ENCODE results near the gene CPNE8.

The CPNE8 gene

DNA sequence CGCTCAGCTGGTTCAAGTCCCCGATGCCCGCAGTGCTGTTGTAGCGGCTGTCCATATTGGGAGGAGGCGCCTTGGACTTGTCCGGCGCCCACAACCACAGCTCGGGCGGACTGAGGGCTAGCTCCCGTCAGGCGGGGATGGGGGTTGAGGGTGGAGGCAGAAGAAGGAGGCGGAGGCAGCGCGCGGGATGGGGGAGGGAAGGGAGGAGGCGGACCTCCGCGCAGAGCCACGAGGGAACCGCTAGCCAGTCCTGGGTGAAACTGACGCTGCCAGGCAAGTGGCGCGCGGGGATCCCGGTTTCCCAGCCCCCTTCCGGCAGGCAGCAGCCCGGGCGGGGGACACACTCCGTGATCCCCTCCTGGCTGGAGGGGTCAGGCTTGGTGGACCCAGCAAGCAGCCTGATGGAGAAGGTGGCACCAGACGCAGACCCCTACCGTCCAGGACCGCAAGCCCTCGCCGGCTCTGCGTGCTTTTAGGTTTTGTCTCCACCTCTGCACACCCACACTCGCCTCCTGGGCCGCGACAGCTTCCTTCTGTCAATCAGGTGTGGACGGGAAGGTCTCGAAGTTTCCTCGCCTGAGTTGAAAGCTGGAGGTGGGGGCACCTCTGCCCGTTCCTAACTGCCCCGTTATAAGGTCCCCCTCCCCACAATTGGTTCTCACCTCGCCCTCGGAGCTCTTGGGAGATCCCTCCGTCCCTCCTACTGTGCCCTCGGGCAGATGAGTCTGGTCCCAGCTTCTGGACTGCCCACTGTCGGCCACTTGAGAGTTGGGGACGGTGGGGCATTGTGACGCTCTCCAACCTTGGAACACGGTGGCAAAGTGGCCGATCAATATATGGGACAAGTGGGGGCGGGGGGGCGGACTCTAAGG, at the start of gene CPNE8:
CPNE8 (minus strand) TSS at position 112 of the 872 bp plus-strand sequence; CDS start at position 55, 57 bp downstream.
- in situ Hi-C loops (cut with MboI; ENCODE audit: low sequenced_read_pairs), result no loop called here

DNA sequence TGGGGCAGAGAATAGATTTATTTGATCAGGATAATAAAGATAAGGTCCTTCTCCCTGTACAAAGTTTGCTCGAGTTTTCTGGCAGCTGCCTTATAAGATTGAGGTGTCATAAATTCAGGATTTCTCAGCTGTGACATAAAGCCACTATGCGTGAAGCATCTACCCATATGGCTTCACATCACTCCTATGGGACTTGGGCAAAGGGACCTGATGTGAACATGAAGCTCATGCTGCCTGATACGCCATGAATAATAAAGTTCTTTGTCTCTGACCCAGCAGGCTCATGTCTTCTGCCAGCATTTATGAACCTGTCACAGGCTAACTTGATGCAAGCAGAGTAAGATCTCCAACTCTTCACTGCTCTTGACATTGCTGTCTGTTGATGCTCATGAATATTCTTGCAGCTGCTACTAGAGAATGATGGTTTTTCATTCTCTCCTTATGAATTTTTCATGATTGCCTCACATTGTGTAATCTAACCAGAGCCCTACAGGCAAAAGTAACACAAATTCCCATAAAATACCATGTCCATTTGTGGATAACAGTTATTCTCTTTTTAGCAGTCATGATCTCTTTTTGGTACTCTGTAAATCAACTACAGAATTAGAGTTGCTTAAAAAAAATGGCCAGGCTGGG, 49.0 kb upstream of the CPNE8 start:
- in situ Hi-C loops (cut with MboI; ENCODE audit: low sequenced_read_pairs), result no loop called here

DNA sequence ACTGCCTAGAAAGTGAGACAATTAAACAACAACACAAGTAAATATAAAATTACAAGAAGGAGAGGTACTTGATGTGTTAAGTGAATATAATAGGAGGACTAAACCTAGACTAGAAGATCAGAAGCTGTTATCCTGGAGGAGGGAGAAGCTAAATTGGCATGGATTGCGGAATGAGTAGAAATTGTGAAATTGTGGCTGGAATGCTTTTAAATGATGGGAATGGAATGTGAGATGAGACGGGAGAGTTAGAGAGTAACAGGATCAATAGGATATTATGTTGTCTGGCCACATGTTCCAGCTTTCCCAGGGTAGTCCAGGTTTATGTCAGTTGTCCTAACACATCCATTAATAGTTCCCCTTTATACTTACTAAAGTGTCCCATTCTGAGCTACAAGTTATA, 44.0 kb upstream of the CPNE8 start:
- in situ Hi-C loops (cut with MboI; ENCODE audit: low sequenced_read_pairs), result no loop called here

DNA sequence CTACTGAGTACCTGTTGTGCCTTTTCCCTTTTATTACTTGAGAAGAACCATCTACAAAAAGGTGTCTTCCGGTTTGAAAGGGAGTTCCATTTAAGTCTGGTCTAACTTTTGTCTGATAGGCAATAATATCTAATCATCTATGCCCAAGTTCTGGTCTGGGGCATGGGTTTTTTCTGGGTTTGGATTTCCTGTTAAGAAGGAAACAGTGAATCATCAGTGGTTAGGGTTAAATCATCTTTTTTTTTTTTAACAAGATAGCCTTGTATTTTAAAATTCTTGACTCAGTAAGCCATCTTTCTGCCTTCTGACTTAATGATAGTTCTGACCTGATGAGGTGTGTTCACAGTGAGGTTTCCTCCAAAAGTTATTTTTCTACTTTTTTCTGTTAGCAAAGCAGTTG, 29.3 kb upstream of the CPNE8 start:
- in situ Hi-C loops (cut with MboI; ENCODE audit: low sequenced_read_pairs), result no loop called here

DNA sequence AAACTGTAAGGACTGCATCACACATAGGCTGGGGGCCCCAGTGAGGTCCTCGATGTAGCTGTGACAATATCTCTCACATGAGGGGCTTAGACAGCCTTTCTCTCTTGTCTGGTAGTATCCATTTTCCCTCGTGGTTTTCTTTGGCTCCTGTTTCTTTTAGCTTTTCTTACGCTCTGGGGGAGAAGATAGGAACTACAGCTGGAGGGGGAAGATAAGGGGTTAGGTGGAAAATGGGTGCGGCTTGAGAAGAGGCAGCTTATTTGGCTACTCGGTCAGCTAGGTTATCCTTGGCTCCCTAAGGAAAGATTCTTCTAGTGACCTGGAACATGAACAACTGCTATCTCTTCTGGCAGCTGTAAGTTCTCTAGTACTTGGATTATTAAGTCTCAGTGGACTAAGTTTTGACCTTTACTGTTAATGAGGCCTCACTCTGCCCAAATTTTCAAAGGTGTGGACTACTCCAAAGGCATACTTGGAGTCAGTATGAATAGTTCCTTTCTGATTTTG, 28.7 kb upstream of the CPNE8 start:
- in situ Hi-C loops (cut with MboI; ENCODE audit: low sequenced_read_pairs), result no loop called here

DNA sequence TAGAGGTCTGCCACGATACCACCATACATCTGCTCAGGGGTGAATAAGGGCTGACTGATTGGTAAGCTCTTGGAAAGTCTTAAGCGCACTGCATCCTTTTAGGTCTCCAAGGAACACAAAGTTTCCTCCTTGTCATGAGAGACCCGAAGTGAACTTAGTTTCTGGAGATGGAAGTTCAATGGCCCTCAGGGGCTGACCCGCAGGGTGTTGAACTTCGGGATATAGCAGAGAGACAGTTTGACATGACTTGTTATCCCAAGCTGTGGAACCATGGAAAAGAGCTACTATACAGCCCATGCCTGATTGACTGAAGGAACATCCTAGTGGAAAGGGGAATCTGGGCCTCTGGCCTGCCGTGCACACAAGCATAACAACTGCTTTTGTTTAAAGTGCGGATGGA, 26.9 kb upstream of the CPNE8 start:
- in situ Hi-C loops (cut with MboI; ENCODE audit: low sequenced_read_pairs), result no loop called here

DNA sequence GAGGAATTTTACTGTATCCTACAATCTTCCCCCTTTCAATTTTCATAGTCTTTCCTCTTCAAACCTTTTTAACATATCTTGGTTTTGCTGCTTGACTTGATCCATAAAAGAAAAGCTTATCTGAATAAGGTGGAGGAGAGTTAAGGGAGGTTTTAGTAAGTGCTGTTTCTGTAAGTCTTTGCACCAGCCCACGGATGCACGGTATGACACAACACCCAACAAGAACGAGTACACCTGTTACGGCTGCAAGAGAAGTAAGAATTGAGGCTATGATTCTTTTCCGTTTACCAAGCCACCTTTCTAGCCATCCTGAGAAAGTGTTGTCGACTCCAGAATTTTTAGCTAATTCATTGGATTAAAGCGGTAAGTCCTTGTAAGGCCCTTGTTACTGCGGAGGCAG, 26.1 kb upstream of the CPNE8 start:
- in situ Hi-C loops (cut with MboI; ENCODE audit: low sequenced_read_pairs), result no loop called here

DNA sequence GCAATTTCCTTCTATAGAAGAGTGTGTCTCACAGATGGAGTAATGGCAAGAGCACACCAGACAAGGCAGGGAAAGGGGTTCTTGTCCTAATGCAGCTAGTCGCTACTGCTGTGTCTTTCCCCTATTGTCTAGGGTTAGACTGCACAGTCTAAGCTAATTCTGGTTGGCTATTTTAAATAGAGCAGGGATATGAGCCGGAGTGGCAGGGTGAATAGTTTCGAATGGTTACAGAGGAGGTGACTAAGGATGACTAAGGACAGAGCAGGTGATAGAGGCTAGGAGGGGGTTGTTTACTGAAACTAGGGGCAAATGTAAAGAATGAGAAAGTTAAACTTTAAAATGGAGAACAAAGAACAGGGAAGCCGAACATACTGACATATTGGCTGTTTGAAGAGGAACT, 25.6 kb upstream of the CPNE8 start:
- in situ Hi-C loops (cut with MboI; ENCODE audit: low sequenced_read_pairs), result no loop called here

DNA sequence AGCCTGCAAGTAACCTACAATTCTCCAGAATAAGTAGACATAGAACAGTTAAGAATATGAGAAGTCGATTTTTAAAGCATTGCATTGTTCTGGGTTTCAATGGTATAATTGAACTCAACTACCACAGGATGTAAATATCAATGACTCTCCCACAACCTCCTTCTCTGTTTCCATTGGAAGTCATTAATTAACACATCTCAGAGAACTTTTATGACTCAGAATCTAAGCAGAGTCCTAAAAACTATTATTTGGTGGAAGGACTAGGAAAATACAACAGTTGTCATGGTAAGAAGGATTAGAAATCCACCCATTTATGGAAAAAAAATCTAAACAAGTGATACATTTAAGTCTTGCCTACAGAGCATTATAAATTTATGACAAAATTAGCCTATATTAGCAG, 21.1 kb upstream of the CPNE8 start:
- in situ Hi-C loops (cut with MboI; ENCODE audit: low sequenced_read_pairs), result no loop called here

DNA sequence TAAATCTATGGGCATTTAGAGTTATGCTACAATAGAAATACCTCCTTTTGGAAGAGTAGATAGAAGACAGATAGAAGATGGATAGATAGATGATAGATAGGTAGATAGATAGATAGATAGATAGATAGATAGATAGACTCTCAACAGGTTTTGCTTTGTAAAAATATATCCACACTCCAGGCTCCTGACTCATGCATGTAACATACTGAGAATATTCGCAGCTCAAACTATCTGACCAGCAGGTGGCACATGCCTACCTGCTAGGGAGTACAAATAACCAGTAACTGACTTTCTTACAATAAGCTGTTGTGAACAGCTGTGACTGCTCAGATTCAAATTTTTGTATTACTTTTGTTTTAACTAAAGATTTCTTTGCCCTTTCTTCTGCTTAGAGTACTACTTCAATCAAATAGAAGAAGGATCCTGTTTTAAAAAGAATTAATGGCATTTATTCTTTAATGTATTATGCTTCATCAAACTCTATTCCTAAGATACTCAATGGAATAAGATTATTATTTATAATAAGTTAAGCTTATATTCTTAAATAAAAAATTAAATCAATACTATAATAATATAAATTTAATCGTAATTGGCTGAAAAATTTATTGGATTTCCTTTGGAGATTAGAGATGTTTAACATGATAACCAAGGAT, 15.8 kb upstream of the CPNE8 start:
- in situ Hi-C loops (cut with MboI; ENCODE audit: low sequenced_read_pairs), result no loop called here

DNA sequence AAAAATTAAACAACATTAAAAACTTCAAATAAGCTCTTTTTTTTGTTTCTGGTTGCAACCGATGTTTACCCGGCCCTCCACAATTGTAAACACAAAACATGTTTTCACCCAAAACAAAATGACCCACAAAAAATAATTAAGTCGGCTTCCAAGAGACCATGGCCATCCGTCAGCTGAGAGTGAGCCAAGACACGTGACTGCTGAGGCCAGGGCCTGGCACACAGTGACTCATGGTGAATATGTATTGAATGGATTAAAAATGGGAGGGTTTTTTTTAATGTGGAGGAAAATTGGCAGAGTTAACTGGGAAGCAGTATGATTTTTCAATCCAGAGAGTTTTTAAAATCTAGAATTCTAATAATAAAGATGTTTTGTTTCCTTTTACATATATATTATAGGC, 13.8 kb upstream of the CPNE8 start:
- in situ Hi-C loops (cut with MboI; ENCODE audit: low sequenced_read_pairs), result no loop called here

DNA sequence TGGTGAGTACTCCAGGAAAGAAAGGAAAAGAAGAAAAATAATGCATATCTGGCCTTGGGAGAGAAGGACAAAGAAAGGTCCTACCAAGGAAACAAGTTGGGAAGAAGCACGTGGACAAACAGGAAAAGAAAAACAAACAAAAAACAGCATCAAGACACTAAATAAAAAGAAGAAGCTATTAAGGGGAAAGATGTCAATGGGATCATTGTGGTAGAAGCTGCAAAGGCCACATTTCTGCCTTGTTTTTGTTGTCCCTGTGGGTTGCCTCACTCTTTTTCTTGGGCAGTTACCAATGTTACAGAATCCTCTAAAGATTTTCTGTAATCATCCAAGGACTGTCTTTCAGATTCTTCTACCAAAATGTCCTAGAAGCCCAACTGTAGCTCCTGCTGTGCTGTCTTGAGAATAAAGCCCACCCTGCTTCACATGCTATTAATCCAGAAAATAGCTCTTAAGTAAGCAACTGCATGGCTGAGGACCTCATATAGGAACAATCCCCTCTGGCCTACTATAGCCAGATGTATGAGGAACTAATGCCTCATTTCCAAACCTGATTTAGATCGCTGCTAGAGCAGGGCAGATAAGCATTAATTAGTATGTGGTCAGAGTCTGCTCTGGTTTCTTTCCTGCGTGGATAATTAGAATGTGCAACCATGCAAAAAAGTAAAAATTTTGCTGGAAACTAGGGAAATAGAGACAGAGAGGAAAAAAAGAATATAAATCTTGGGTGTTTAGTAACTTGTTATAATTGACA, 10.2 kb upstream of the CPNE8 start:
- in situ Hi-C loops (cut with MboI; ENCODE audit: low sequenced_read_pairs), result no loop called here

DNA sequence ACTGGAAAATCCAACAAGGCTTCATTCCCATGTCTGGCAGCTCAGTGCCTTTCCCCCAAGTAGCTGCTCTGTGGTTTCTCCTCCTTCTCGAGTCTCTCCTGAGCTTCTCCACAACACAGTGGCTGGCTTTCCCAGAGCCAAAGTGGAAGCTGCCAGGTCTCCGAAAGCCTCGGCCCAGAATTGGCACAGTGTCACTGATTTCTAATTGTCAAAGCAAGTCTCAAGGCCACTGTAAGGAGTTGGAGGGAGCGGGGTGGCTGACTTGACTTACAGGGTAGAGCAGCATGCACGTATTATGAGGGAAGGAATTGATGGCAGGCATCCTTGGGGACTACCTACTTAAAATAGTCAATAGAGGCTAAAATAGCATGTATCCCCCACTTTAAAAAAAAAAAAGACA, 6.7 kb upstream of the CPNE8 start:
- in situ Hi-C loops (cut with MboI; ENCODE audit: low sequenced_read_pairs), result no loop called here

DNA sequence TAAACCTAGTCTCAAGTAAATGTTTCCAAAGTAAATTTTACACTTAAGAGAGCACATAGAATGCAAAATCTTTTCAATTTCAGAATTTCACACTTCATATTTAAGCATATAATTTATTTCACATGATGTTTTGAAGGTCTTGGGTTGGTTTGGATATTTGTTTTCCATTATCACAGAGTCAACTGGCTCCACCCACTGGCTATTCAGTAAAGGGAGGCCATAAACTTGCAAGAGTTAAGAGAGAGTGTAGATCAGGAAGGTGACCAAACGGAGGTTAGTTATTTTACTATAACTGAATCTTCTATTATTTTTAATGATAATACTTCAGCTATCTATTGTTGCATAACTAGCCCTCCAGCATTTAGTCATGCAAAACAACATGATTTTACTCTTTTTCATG, 6.2 kb upstream of the CPNE8 start:
- in situ Hi-C loops (cut with MboI; ENCODE audit: low sequenced_read_pairs), result no loop called here

DNA sequence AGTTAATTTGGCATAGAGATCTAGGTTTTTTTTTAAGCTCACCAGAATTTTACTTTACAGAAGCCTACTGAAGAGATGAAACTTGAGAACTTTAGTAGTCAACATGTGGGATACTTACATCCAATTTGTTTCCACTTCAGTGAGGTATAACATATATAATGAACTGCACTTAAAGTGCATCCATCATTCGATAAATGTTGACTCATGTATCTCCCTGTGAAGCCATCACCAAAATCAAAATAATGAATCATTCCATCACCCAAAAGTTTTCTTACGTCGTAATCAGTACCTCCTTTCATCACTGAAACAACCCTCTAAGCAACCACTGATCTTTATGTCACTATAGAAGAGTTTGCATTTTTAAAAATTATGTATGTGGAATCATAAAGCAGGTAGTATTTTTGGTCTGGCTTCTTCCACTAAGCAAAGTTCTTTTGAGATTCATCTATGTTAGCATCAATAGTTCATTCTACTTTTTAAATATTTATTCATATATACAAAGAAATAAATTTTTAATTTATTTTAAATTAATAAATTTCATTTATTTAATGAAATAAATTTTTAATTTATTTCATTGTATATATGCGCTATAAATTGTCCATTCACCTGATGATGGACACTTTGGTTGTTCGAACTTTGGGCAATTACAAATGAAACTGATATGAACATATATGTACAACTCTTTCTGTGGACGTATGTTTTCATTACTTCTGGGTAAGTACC, 2.0 kb upstream of the CPNE8 start:
- in situ Hi-C loops (cut with MboI; ENCODE audit: low sequenced_read_pairs), result no loop called here

DNA sequence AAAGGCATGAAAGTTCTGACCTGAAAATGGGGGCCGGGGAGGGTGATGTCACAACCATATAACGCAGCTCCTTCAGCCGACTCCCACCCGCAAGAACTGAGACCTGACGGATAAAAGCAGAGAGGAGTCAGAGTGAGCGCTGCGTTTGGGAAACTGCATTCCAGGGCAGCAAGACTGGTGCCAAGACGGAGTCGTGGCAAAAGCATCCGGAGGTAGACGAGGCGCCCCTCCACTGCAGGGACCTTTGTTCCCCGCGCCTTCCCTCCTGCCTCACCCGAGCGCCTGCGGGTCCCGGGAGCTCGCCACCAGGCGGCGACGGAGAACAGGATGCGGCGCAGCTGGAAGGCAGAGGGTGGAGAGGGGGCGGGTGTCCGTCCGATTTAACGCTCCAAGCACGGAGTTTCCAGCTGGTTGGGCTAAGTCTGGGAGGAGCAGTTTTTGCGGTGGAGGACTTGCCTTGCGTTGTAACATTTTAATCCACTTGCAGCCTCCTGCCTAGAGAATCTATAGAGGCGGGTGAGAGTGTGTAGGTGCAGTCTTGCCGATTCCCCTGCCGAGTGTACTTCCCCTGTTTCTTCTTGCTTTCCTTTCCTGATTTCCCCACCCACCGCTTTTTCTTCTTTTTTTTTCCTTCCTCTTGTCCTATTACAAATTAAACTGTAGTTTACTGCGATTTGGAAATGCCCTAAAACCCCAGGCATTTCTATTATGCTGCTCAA, 1.2 kb upstream of the CPNE8 start:
- in situ Hi-C loops (cut with MboI; ENCODE audit: low sequenced_read_pairs), result no loop called here

DNA sequence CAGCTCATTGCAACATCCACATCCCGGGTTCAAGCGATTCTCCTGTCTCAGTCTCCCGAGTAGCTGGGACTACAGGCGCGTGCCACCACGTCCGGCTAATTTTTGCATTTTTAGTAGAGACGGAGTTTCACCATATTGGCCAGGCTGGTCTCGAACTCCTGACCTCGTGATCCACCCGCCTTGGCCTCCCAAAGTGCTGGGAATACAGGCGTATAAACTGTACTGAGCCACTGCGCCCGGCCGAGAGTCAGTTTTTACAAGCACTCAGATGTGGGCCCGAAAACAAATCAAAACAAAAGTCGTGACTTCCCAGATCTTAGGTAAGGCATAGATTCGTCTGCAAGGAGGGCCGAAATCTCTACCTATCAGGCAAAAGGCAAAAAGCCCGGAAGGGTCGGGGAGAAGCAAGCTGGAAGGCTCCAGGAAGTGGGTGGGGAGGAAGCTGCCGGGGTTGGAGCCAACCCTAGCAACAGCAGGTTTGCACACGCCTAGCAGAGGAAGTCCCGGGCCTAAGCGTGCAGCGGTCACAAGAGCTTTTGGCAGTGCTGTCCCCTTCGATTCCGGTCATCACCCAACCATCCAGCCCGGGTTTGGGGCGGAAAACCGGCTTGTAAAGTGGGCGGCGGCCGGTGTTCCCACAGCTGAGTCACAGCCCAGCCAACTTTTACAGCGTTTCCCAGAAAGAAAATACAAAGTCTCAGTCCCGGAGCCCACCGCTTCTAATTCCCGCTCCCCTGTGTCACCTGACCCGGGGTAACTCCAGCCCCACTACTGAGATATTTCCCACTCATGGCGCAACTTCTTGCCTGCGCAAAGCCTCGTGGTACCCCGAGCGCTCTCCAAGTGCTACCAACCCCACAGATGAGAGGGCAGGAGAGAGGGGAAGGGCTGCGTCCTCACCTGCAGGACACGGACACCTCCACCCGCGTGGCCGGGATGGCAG, 583 bp downstream of the CPNE8 start:
- in situ Hi-C loops (cut with MboI; ENCODE audit: low sequenced_read_pairs), result no loop called here

DNA sequence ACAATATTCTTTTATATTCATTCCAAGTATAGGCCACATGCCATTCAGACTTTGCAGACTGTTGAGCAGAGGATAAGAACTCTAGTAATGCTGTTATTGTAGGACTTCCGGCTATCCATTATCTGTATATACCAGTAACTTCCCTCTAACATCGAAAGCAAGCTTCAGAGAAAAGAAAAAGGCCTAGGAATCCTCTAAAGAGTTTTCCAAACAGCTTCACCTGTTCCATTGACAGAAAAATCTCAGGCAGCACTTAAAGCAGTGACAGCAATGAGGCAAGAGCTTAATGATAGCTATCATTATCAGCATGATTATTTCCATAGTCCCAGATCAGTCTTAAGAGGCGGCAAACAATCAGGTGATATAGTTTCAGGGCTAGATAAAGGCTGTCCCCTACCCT, 1.8 kb downstream of the CPNE8 start:
- in situ Hi-C loops (cut with MboI; ENCODE audit: low sequenced_read_pairs), result no loop called here

All from HL-60/S4 treated with phorbol 12-myristate 13-acetate at 8.2 ng/mL for 4 days and 3 days (cell line).